ENCODE data around the gene SYNJ2. TPM values are rescaled to one million over a fixed set of nuclear protein-coding genes. Genes with fewer than 3 reads are reported as not detected.

The SYNJ2 gene
- total RNA-seq, 1 experiment from 2014 or later: 70.0 TPM

- no peaks in the 10 kb centered on the region for H3K27me3 ChIP-seq (ENCODE audit: control insufficient read depth, insufficient read depth, low read length)
- ChIA-PET POLR2A (interaction anchor here (0.6 kb wide), 1 partner anchor 1727 kb away, joined by 7 read pairs; no protein-coding TSS in a partner anchor), CTCF (no interaction called here)
- no peaks in the 10 kb centered on the region for H3K9me3 ChIP-seq (ENCODE audit: control insufficient read depth, insufficient read depth, low read depth, low read length)
- no peaks in the 10 kb centered on the region; the same call in 1 of the 2 replicates for H3K36me3 ChIP-seq (ENCODE audit: control insufficient read depth, insufficient read depth, low read length)
- BruUV-seq (replicated peaks): no TSS peak
- DNase-seq (ENCODE audit: low read depth, low spot score) (no peak), ATAC-seq (no peak)
- H3K27ac ChIP-seq (ENCODE audit: low read length): no peak overlapping the region
- no peak overlapping the region for H3K4me3 ChIP-seq (ENCODE audit: low read depth in 2 of 2, low read length in 2 of 2)
- peaks cover 49% of the 10 kb centered on the region for H3K4me1 ChIP-seq (ENCODE audit: control insufficient read depth, insufficient read depth, low read length)
- in situ Hi-C loops (cut with HindIII; ENCODE audit: low pct_unique_long_range_greater_than_20kb, low sequenced_read_pairs) (no loop called here), intact Hi-C loops (cut with micrococcal nuclease; ENCODE audit: unreplicated experiment) (no loop called here)
- TF ChIP-seq CTCF (IDR thresholded peaks at IDR 0.05): no peak
- TF ChIP-seq REST (IDR thresholded peaks at IDR 0.05; ENCODE audit: insufficient read depth in 1 of 2, low read depth in 2 of 2, low read length in 1 of 2): no peak
- TF ChIP-seq SIN3A (IDR thresholded peaks at IDR 0.05; ENCODE audit: borderline replicate concordance, insufficient read depth, low read depth, low read length): no peak
- no peak for TF ChIP-seq POLR2AphosphoS5 (IDR thresholded peaks at IDR 0.05; ENCODE audit: low read depth, low read length)
- TF ChIP-seq TCF7L2 (IDR thresholded peaks at IDR 0.05; ENCODE audit: low read depth, low read length): no peak
Observed at GRCh38 chr6:158017621-158018040, 36.0 kb downstream of the SYNJ2 start.

DNA sequence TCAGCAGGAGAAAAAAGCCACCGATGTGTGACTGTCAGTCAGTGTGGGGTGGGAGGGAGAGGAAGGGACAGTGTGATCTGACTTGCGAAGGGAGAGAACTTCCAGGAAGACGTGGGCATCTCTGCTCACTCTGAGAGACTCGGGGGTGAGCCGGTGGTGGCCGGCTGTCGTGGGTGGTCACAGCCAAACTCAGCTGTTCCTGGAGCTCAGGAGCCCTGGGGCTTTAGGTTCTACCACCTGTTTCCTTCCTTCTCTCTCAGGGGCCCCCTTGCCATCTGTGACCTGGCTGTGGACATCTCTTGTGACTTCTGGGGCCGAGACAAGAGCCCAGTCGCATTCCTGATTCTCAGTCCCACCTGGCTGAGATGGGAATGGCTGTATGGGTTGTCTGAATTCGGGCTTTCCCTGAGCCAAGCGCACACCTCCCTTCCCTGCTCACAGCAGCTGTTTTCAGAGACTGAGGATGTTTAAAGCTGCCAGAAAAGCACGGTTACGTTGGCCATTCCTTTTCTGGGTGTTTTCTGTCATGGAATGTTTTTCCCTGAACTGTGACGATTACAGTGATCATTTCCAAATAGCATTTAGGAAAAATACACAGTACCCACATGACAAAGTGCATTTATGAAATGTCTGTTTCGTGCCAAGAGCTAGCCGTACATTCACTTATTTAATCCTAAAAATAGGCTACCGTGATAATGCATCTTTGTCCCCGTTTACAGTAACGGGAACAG lies 36.5 kb downstream of the SYNJ2 start:
- Histone ChIP-seq H3K27me3 (ENCODE audit: control insufficient read depth, insufficient read depth, low read length) (no peaks in the 10 kb centered on the region), H3K27ac (ENCODE audit: low read length) (peak overlapping the region; percentile 63; the same call in 1 of the 2 replicates), H3K4me1 (ENCODE audit: control insufficient read depth, insufficient read depth, low read length) (peaks cover 51% of the 10 kb centered on the region), H3K36me3 (ENCODE audit: control insufficient read depth, insufficient read depth, low read length) (no peaks in the 10 kb centered on the region; the same call in 1 of the 2 replicates), H3K9me3 (ENCODE audit: control insufficient read depth, insufficient read depth, low read depth, low read length) (no peaks in the 10 kb centered on the region), H3K4me3 (ENCODE audit: low read depth in 2 of 2, low read length in 2 of 2) (no peak overlapping the region)
- intact Hi-C loops (cut with micrococcal nuclease; ENCODE audit: unreplicated experiment) (no loop called here), in situ Hi-C loops (cut with HindIII; ENCODE audit: low pct_unique_long_range_greater_than_20kb, low sequenced_read_pairs) (no loop called here)
- ATAC-seq: no peak
- CTCF ChIA-PET: no interaction called here
- POLR2A ChIA-PET: interaction anchor here (0.6 kb wide), 1 partner anchor 1727 kb away, joined by 7 read pairs; no protein-coding TSS in a partner anchor
- TF ChIP-seq TCF7L2 (IDR thresholded peaks at IDR 0.05; ENCODE audit: low read depth, low read length) (no peak), POLR2AphosphoS5 (IDR thresholded peaks at IDR 0.05; ENCODE audit: low read depth, low read length) (no peak), REST (IDR thresholded peaks at IDR 0.05; ENCODE audit: insufficient read depth in 1 of 2, low read depth in 2 of 2, low read length in 1 of 2) (no peak), SIN3A (IDR thresholded peaks at IDR 0.05; ENCODE audit: borderline replicate concordance, insufficient read depth, low read depth, low read length) (no peak), CTCF (IDR thresholded peaks at IDR 0.05) (no peak)
- no peak for DNase-seq (ENCODE audit: low read depth, low spot score)
- BruUV-seq (replicated peaks): no TSS peak
